ENCODE measurements around the gene AFF1.
"Not testable (repeated sequence)": the region's sequence is repeated elsewhere in the genome, so short reads cannot be mapped to it uniquely, and the experiment has no call there.

The AFF1 gene

DNA sequence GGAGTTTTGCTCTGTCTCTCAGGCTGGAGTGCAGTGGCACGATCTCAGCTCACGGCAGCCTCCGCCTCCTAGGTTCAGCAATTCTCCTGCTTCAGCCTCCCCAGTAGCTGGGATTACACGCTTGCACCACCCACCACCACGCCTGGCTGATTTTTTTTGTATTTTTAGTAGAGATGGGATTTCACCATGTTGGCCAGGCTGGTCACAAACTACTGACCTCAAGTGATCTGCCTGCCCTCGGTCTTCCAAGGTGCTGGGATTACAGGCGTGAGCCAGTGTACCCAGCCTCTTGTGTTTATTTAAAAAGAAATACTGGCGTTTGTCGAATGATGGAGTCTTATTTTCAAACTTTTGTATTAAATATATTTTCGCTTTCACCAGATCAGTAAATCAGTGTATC lies 137.7 kb downstream of the AFF1 start:
- not testable (repeated sequence) for H3K79me1 ChIP-seq (ENCODE audit: low read depth, low read length)

GRCh38 chr4:87073199-87074120 lies 138.6 kb downstream of the AFF1 start:
- H4K91ac ChIP-seq (ENCODE audit: low read depth, low read length, poor library complexity): no peak overlapping the region
- H2BK15ac ChIP-seq (ENCODE audit: low read length): no peak overlapping the region
- H2AFZ ChIP-seq (ENCODE audit: low read length): no peak overlapping the region
- H3K27me3 ChIP-seq (ENCODE audit: control insufficient read depth in 3 of 3, insufficient read depth in 3 of 3, low read depth in 1 of 3, low read length in 3 of 3): no peaks in the 10 kb centered on the region
- no peak overlapping the region for H4K8ac ChIP-seq (ENCODE audit: low read depth, low read length)
- H3K14ac ChIP-seq (ENCODE audit: low read length): no peak overlapping the region
- H3K27ac ChIP-seq (replicated peaks; ENCODE audit: low read length): no peak overlapping the region
- no peak for DNase-seq (ENCODE audit: low spot score)
- H2AK5ac ChIP-seq (ENCODE audit: low read depth, low read length): no peak overlapping the region
- H3K18ac ChIP-seq (ENCODE audit: low read length): no peak overlapping the region
- no peaks in the 10 kb centered on the region for H3K79me1 ChIP-seq (ENCODE audit: low read depth, low read length)
- H3K9me3 ChIP-seq (replicated peaks in 1 of 2; ENCODE audit: control insufficient read depth in 2 of 2, insufficient read depth in 1 of 2, low read depth in 1 of 2, low read length in 2 of 2): no peaks in the 10 kb centered on the region
- H3K4me1 ChIP-seq (ENCODE audit: control insufficient read depth in 2 of 2, insufficient read depth in 1 of 2, low read depth in 1 of 2, low read length in 2 of 2): peaks cover 4 to 18% of the 10 kb centered on the region in 2 donors
- H3K4me3 ChIP-seq (ENCODE audit: low read length in 2 of 2): no peak overlapping the region
- H2BK120ac ChIP-seq (ENCODE audit: low read depth, low read length): no peak overlapping the region
- no peak overlapping the region for H2BK5ac ChIP-seq (ENCODE audit: low read length)
- H3K36me3 ChIP-seq (replicated peaks in 1 of 2; ENCODE audit: control insufficient read depth in 2 of 2, insufficient read depth in 2 of 2, low read length in 2 of 2): no peaks in the 10 kb centered on the region
- H3K23ac ChIP-seq (ENCODE audit: low read depth, low read length, poor library complexity): no peak overlapping the region
- no CpG with 5 or more reads among the region's 14 CpGs for WGBS, 2 donors (ENCODE audit: extremely low coverage in 2 of 2, insufficient read length in 2 of 2, insufficient replicate concordance in 1 of 2)
- H3K9ac ChIP-seq (ENCODE audit: low read depth, low read length, poor library complexity): no peak overlapping the region
- H3K4me2 ChIP-seq (ENCODE audit: insufficient read depth, low read length, poor library complexity, severe bottlenecking): no peak overlapping the region
- no peak overlapping the region for H2BK12ac ChIP-seq (ENCODE audit: low read length)
- H3K4ac ChIP-seq (ENCODE audit: low read length): no peak overlapping the region

More for the DNA sequence above, 137.7 kb downstream of the AFF1 start:
- not testable (repeated sequence) for H2BK12ac ChIP-seq (ENCODE audit: low read length); H3K23ac ChIP-seq (ENCODE audit: low read depth, low read length, poor library complexity); H3K4me3 ChIP-seq (ENCODE audit: low read length in 2 of 2); DNase-seq (ENCODE audit: low spot score); H3K4me2 ChIP-seq (ENCODE audit: insufficient read depth, low read length, poor library complexity, severe bottlenecking); H2BK15ac ChIP-seq (ENCODE audit: low read length); H2AK5ac ChIP-seq (ENCODE audit: low read depth, low read length); H2BK5ac ChIP-seq (ENCODE audit: low read length); H3K9me3 ChIP-seq (replicated peaks in 1 of 2; ENCODE audit: control insufficient read depth in 2 of 2, insufficient read depth in 1 of 2, low read depth in 1 of 2, low read length in 2 of 2); H4K91ac ChIP-seq (ENCODE audit: low read depth, low read length, poor library complexity); H3K14ac ChIP-seq (ENCODE audit: low read length); H3K4ac ChIP-seq (ENCODE audit: low read length); H3K9ac ChIP-seq (ENCODE audit: low read depth, low read length, poor library complexity); H3K27ac ChIP-seq (replicated peaks; ENCODE audit: low read length); H3K18ac ChIP-seq (ENCODE audit: low read length); H3K27me3 ChIP-seq (ENCODE audit: control insufficient read depth in 3 of 3, insufficient read depth in 3 of 3, low read depth in 1 of 3, low read length in 3 of 3); H4K8ac ChIP-seq (ENCODE audit: low read depth, low read length); H3K36me3 ChIP-seq (replicated peaks in 1 of 2; ENCODE audit: control insufficient read depth in 2 of 2, insufficient read depth in 2 of 2, low read length in 2 of 2); H2BK120ac ChIP-seq (ENCODE audit: low read depth, low read length); H2AFZ ChIP-seq (ENCODE audit: low read length)
- no CpG with 5 or more reads among the region's 10 CpGs for whole genome bisulfite sequencing, 2 donors (ENCODE audit: extremely low coverage in 2 of 2, insufficient read length in 2 of 2, insufficient replicate concordance in 1 of 2)
- H3K4me1 ChIP-seq (ENCODE audit: control insufficient read depth in 2 of 2, insufficient read depth in 1 of 2, low read depth in 1 of 2, low read length in 2 of 2): peaks cover 6 to 25% of the 10 kb centered on the region in 2 donors

- Histone ChIP-seq H2BK15ac (ENCODE audit: low read length) (no peak overlapping the region), H3K4ac (ENCODE audit: low read length) (no peak overlapping the region), H2AK5ac (ENCODE audit: low read depth, low read length) (no peak overlapping the region), H2BK12ac (ENCODE audit: low read length) (no peak overlapping the region), H3K18ac (ENCODE audit: low read length) (no peak overlapping the region), H3K4me1 (ENCODE audit: control insufficient read depth in 2 of 2, insufficient read depth in 1 of 2, low read depth in 1 of 2, low read length in 2 of 2) (peaks cover 2 to 13% of the 10 kb centered on the region in 2 donors), H3K79me1 (ENCODE audit: low read depth, low read length) (no peaks in the 10 kb centered on the region), H3K14ac (ENCODE audit: low read length) (no peak overlapping the region), H3K4me3 (ENCODE audit: low read length in 2 of 2) (no peak overlapping the region), H3K27ac (replicated peaks; ENCODE audit: low read length) (no peak overlapping the region), H4K91ac (ENCODE audit: low read depth, low read length, poor library complexity) (no peak overlapping the region), H2BK5ac (ENCODE audit: low read length) (no peak overlapping the region), H4K8ac (ENCODE audit: low read depth, low read length) (no peak overlapping the region), H3K36me3 (replicated peaks in 1 of 2; ENCODE audit: control insufficient read depth in 2 of 2, insufficient read depth in 2 of 2, low read length in 2 of 2) (no peaks in the 10 kb centered on the region), H2BK120ac (ENCODE audit: low read depth, low read length) (no peak overlapping the region), H3K9me3 (replicated peaks in 1 of 2; ENCODE audit: control insufficient read depth in 2 of 2, insufficient read depth in 1 of 2, low read depth in 1 of 2, low read length in 2 of 2) (no peaks in the 10 kb centered on the region), H3K4me2 (ENCODE audit: insufficient read depth, low read length, poor library complexity, severe bottlenecking) (no peak overlapping the region), H3K23ac (ENCODE audit: low read depth, low read length, poor library complexity) (no peak overlapping the region), H3K9ac (ENCODE audit: low read depth, low read length, poor library complexity) (no peak overlapping the region), H2AFZ (ENCODE audit: low read length) (no peak overlapping the region), H3K27me3 (ENCODE audit: control insufficient read depth in 3 of 3, insufficient read depth in 3 of 3, low read depth in 1 of 3, low read length in 3 of 3) (no peaks in the 10 kb centered on the region)
- WGBS, 2 donors (ENCODE audit: extremely low coverage in 2 of 2, insufficient read length in 2 of 2, insufficient replicate concordance in 1 of 2): no CpG with 5 or more reads among the region's 3 CpGs
- no peak for DNase-seq (ENCODE audit: low spot score)
These were observed 139.3 kb downstream of the AFF1 start for GRCh38 chr4:87074121-87074488.

DNA sequence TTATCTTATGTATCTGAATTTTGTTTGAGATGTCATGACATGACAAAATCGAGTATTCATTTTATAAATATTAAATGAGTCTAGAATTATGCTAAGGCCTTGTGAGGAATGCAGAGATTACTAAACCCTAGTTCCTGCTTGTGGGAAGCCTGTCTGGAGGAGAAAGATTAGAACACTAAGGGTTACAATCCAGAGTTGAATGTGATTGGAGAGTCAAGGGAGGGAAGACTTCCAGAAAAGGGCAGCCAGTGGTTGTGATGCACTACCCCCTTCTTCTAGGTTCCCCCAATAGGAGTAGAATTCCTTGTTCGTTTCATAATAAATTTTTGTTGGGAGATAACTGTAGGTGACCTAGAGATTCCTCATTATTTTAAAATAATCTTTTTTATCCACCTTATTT lies 141.1 kb downstream of the AFF1 start:
- no peak overlapping the region for H3K14ac ChIP-seq (ENCODE audit: low read length)
- no peaks in the 10 kb centered on the region for H3K27me3 ChIP-seq (ENCODE audit: control insufficient read depth in 3 of 3, insufficient read depth in 3 of 3, low read depth in 1 of 3, low read length in 3 of 3)
- H2BK12ac ChIP-seq (ENCODE audit: low read length): no peak overlapping the region
- H3K36me3 ChIP-seq (replicated peaks in 1 of 2; ENCODE audit: control insufficient read depth in 2 of 2, insufficient read depth in 2 of 2, low read length in 2 of 2): no peaks in the 10 kb centered on the region
- no peak overlapping the region for H3K4me3 ChIP-seq (ENCODE audit: low read length in 2 of 2)
- no peak overlapping the region for H3K4me2 ChIP-seq (ENCODE audit: insufficient read depth, low read length, poor library complexity, severe bottlenecking)
- no peak overlapping the region for H2BK120ac ChIP-seq (ENCODE audit: low read depth, low read length)
- no peak overlapping the region for H4K91ac ChIP-seq (ENCODE audit: low read depth, low read length, poor library complexity)
- no peak overlapping the region for H2BK5ac ChIP-seq (ENCODE audit: low read length)
- no peak overlapping the region for H3K4ac ChIP-seq (ENCODE audit: low read length)
- no peak overlapping the region for H3K9ac ChIP-seq (ENCODE audit: low read depth, low read length, poor library complexity)
- H3K4me1 ChIP-seq (ENCODE audit: control insufficient read depth in 2 of 2, insufficient read depth in 1 of 2, low read depth in 1 of 2, low read length in 2 of 2): peaks cover 4 to 16% of the 10 kb centered on the region in 2 donors
- no peak overlapping the region for H2AFZ ChIP-seq (ENCODE audit: low read length)
- no peak overlapping the region for H2AK5ac ChIP-seq (ENCODE audit: low read depth, low read length)
- no peaks in the 10 kb centered on the region for H3K9me3 ChIP-seq (replicated peaks in 1 of 2; ENCODE audit: control insufficient read depth in 2 of 2, insufficient read depth in 1 of 2, low read depth in 1 of 2, low read length in 2 of 2)
- no peak overlapping the region for H3K23ac ChIP-seq (ENCODE audit: low read depth, low read length, poor library complexity)
- H3K27ac ChIP-seq (replicated peaks; ENCODE audit: low read length): no peak overlapping the region
- DNase-seq (ENCODE audit: low spot score): no peak
- H3K18ac ChIP-seq (ENCODE audit: low read length): no peak overlapping the region
- H3K79me1 ChIP-seq (ENCODE audit: low read depth, low read length): no peaks in the 10 kb centered on the region
- H4K8ac ChIP-seq (ENCODE audit: low read depth, low read length): no peak overlapping the region
- H2BK15ac ChIP-seq (ENCODE audit: low read length): no peak overlapping the region
- no CpG with 5 or more reads among the region's 2 CpGs for WGBS, 2 donors (ENCODE audit: extremely low coverage in 2 of 2, insufficient read length in 2 of 2, insufficient replicate concordance in 1 of 2)
